ENCODE data around the gene THEM5.
"Not testable (repeated sequence)": the region's sequence is repeated elsewhere in the genome, so short reads cannot be mapped to it uniquely, and the experiment has no call there.

THEM5 gene

DNA sequence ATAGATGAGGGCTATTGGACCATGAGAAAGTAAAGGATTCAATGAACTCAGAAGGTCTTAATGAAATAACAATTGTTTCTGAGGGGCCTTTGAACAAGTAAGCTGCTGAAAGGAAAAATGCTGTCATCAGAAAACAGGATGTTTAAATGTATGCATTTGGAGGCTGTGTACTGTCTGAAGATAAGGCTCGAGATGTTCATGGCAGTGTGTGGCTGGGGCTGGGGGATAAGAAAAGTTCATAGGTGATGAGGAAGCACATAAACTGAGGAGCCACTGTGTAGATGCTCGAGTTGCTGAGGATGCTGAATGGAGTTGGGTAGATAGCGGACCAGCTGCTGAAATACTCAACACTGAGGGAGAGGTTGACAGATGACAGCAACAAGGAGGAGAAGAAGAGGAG, 38.0 kb upstream of the THEM5 start:
- TF ChIP-seq, protein P1, sequence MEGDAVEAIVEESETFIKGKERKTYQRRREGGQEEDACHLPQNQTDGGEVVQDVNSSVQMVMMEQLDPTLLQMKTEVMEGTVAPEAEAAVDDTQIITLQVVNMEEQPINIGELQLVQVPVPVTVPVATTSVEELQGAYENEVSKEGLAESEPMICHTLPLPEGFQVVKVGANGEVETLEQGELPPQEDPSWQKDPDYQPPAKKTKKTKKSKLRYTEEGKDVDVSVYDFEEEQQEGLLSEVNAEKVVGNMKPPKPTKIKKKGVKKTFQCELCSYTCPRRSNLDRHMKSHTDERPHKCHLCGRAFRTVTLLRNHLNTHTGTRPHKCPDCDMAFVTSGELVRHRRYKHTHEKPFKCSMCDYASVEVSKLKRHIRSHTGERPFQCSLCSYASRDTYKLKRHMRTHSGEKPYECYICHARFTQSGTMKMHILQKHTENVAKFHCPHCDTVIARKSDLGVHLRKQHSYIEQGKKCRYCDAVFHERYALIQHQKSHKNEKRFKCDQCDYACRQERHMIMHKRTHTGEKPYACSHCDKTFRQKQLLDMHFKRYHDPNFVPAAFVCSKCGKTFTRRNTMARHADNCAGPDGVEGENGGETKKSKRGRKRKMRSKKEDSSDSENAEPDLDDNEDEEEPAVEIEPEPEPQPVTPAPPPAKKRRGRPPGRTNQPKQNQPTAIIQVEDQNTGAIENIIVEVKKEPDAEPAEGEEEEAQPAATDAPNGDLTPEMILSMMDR (IDR thresholded peaks at IDR 0.05; ENCODE audit: insufficient read depth, low read depth, low read length, missing control alignments), result no peak
- H3K4me3 ChIP-seq (ENCODE audit: low read length), result no peak overlapping the region
- DNase-seq (ENCODE audit: low read depth), result no peak

DNA sequence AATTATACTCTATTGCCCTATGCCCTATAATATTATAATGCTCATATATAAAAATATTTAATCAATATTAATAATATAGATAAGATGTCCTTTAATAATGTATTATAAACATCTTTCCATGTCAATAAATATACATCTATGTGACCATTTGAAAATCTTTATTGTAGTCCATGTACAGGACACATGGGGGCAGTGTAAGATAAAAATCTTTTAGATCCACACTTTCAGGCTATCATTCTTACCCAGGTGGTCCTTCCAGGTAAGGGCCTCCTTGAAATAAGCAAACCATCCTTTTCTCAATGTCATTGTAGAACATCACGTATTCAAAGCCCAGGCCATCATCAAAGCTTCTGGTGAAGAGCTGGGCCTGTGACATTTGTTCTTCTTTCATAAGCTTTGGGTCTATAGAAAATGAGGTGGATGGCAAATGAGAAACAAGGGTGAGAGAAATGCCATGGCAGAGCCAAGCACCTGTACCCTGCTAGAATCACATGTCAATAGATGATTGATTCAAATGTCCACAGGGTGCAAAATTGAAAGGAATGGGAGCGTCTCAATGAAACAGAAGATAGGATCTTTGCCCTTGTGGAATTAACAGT, 35.6 kb upstream of the THEM5 start:
- no peak overlapping the region for H3K4me3 ChIP-seq (ENCODE audit: low read length)
- DNase-seq (ENCODE audit: low read depth), result peak; percentile 45
- TF ChIP-seq, protein P1 (IDR thresholded peaks at IDR 0.05; ENCODE audit: insufficient read depth, low read depth, low read length, missing control alignments), result peak; percentile 40

DNA sequence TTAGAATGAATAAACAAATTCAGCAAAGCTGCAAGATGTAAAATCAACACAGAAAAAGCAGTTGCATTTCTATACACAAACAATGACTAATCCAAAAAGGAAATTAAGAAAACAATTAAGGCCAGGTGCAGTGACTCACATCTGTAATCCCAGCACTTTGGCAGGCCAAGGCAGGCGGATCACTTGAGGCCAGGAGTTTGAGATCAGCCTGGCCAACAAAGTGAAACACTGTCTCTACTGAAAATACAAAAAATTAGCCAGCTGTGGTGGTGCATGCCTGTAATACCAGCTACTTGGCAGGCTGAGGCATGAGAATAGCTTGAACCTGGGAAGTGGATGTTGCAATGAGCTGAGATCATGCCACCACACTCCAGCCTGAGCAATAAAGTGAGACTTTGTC, 33.5 kb upstream of the THEM5 start:
- peak; percentile 92 for DNase-seq (ENCODE audit: low read depth)
- TF ChIP-seq, protein P1 (IDR thresholded peaks at IDR 0.05; ENCODE audit: insufficient read depth, low read depth, low read length, missing control alignments), result peak; percentile 6
- no peak overlapping the region for H3K4me3 ChIP-seq (ENCODE audit: low read length)

DNA sequence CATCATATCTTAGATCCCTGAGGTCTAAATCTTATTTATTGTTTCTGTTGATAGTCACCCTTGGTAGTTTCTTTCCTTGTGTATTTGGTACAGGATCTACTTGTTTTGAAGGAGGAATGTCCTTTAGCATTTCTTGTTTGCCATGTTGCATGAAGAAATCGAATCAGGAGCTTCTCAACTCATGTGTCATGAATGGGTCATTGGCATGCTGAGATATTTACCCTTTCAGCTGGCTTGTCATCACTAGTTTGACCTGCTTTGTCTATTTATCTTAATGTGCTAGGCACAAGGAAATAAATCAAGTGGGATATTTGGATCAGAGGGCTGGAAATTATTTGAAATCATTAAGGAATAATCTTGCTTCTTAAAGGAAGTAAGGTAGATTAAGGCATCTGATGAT, 32.0 kb upstream of the THEM5 start:
- peak; percentile 96 for DNase-seq (ENCODE audit: low read depth)
- TF ChIP-seq, protein P1 (IDR thresholded peaks at IDR 0.05; ENCODE audit: insufficient read depth, low read depth, low read length, missing control alignments), result no peak
- H3K4me3 ChIP-seq (ENCODE audit: low read length), result no peak overlapping the region

DNA sequence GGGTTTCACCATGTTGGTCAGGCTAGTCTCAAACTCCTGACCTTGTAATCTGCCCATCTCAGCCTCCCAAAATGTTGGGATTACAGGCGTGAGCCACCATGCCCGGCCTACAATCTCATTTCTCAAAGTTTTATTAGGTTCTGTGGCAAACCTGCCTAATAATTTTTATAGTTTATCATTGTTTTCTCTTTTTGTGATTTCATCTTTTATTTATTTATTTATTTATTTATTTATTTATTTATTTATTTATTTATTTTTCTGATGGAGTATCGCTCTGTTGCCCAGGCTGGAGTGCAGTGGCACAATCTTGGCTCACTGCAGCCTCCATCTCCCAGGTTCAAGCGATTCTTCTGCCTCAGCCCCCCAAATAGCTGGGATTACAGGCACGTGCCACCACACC, 31.4 kb upstream of the THEM5 start:
- DNase-seq (ENCODE audit: low read depth); H3K4me3 ChIP-seq (ENCODE audit: low read length): not testable (repeated sequence)

DNA sequence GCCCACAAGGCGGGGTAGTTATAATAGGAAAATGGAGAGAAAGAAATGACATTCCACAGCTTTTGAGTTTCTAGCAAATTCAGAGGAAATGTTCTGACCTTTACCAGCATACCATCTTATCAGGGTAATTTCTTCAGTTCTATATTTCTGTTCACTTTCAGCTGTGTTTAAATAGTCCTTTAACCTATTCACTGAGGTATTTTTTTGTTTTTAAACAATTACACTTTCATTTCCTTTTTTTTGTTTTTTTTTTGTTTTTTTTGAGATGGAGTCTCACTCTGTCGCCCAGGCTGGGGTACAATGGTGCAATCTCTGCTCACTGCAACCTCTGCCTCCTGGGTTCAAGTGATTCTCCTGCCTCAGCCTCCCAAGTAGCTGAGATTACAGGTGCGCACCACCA, 30.9 kb upstream of the THEM5 start:
- not testable (repeated sequence) for H3K4me3 ChIP-seq (ENCODE audit: low read length); DNase-seq (ENCODE audit: low read depth)

DNA sequence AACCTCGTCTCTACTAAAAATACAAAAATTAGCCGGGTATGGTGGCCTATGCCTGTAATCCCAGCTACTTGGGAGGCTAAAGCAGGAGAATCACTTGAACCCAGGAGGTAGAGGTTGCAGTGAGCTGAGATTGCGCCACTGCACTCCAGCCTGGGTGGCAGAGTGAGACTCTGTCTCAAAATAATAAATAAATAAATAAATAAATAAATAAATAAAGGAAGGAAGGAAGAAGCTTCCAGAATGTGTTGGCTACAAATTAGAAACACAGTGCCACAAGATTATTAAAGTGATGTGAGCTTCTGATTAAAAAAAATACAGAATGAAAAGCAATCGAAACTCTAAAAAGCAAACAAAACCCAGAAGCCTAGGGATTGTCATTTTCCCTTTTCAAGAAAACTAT, 30.4 kb upstream of the THEM5 start:
- not testable (repeated sequence) for DNase-seq (ENCODE audit: low read depth); H3K4me3 ChIP-seq (ENCODE audit: low read length)

DNA sequence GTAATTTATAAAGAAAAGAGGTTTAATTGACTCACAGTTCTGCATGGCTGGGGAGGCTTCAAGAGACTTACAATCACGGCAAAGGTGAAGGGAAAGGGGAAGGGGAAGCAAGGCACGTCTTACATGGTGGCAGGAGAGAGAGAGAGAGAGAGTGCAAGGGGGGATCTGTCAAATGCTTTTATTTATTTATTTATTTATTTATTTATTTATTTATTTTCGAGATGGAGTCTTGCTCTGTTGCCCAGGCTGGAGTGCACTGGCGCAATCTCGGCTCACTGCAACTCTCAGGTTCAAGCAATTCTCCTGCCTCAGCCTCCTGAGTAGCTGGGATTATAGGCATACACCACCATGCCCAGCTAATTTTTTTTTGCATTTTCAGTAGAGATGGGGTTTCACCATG, 29.4 kb upstream of the THEM5 start:
- not testable (repeated sequence) for DNase-seq (ENCODE audit: low read depth); H3K4me3 ChIP-seq (ENCODE audit: low read length)

DNA sequence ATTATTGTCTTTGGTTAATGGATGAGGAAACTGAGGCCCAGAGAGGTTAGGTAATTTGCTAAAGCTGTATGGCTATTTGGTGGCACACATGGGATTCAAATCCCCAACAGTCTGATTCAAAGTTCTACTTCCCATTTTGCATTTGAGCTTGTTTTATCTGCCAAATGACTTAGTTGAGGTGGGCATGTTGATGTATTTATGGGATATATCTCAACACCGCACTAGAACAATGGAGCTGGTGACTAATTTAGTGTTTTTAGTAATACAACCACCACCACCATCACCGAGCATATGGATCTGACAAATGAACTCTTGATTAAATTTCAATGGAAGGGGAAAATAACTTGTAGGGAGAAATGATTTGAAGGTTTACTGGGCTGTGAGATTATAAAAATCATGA, 29.0 kb upstream of the THEM5 start:
- TF ChIP-seq, protein P1 (IDR thresholded peaks at IDR 0.05; ENCODE audit: insufficient read depth, low read depth, low read length, missing control alignments), result no peak
- H3K4me3 ChIP-seq (ENCODE audit: low read length), result no peak overlapping the region
- no peak for DNase-seq (ENCODE audit: low read depth)

Measured in epithelial cell of esophagus (primary cell).